H1 (cell line): ENCODE results near the gene PIGU. TPM values are rescaled to one million over a fixed set of nuclear protein-coding genes. Genes with fewer than 3 reads are reported as not detected.
"Not testable (repeated sequence)": the region's sequence is repeated elsewhere in the genome, so short reads cannot be mapped to it uniquely, and the experiment has no call there.

Source experiments
- CTCF ChIA-PET: fragments of 300-600 bp; sonication (Branson Sonifier 250); formaldehyde crosslinking; loops from one replicate; lab custom pipeline; 2021; ENCODE audit not compliant: partially characterized antibody; lab: Charles Lee
- POLR2A ChIA-PET: fragments of 300-600 bp; sonication (Branson Sonifier 250); formaldehyde crosslinking; loops from one replicate; lab custom pipeline; 2021; ENCODE audit warnings: inconsistent platforms; ENCODE audit not compliant: partially characterized antibody; lab: Charles Lee
- DNase-seq, 2 experiments: peaks; one replicate each; pipeline versions ENCODE4 v3.0.0 to v3.0.0-alpha.2; 2010 to 2022; ENCODE audit warnings: low spot score in 2 of 2, low read depth in 1 of 2, mixed read lengths in 1 of 2
- FAIRE-seq: peaks from 2 replicates; lab custom pipeline; 2011; peaks lifted over from hg19 to GRCh38; lab: Jason Lieb, UNC
- H2AFZ ChIP-seq: 2 replicates; pipeline ENCODE4 v1.8.1; 2012; ENCODE audit warnings: low read length, inconsistent platforms
- H2AK5ac ChIP-seq: 2 replicates; pipeline ENCODE4 v1.6.1; 2013; ENCODE audit warnings: low read depth, low read length
- H2BK120ac ChIP-seq: replicated peaks from 2 replicates; pipeline ENCODE3; 2013; ENCODE audit warnings: low read depth, low read length, inconsistent platforms
- H2BK12ac ChIP-seq: 2 replicates; pipeline ENCODE4 v1.6.1; 2013; ENCODE audit warnings: low read depth, low read length
- H2BK15ac ChIP-seq: 2 replicates; pipeline ENCODE4 v1.6.1; 2013; ENCODE audit warnings: low read length
- H2BK20ac ChIP-seq: 2 replicates; pipeline ENCODE4 v1.6.1; 2013; ENCODE audit warnings: low read length
- H2BK5ac ChIP-seq: 2 replicates; pipeline ENCODE4 v1.6.1; 2013; ENCODE audit warnings: low read depth, low read length
- H3K14ac ChIP-seq: 2 replicates; pipeline ENCODE4 v1.6.1; 2013; ENCODE audit warnings: inconsistent platforms; ENCODE audit not compliant: insufficient read length
- H3K18ac ChIP-seq: 2 replicates; pipeline ENCODE4 v1.6.1; 2013; ENCODE audit warnings: low read length; ENCODE audit errors: extremely low read depth
- H3K23ac ChIP-seq: 2 replicates; pipeline ENCODE4 v1.6.1; 2013; ENCODE audit warnings: inconsistent platforms; ENCODE audit not compliant: insufficient read length
- H3K23me2 ChIP-seq: 2 replicates; pipeline ENCODE4 v1.6.1; 2013; ENCODE audit warnings: low read depth, low read length
- H3K27ac ChIP-seq: 2 replicates; pipeline ENCODE4 v1.6.1; 2011; ENCODE audit warnings: low read depth, low read length, inconsistent platforms
- H3K27me3 ChIP-seq, 4 experiments: replicated peaks in 1 of 4; 1 replicate in 1 of 4; 2 replicates in 3 of 4; pipeline versions ENCODE4 v1.6.1 to v1.8.1; 2011 to 2013; ENCODE audit warnings: low read length in 3 of 4, mild to moderate bottlenecking in 3 of 4, inconsistent platforms in 2 of 4, mixed read lengths in 2 of 4, moderate library complexity in 1 of 4; ENCODE audit not compliant: control insufficient read depth in 3 of 4, insufficient read depth in 3 of 4; ENCODE audit errors: extremely low read depth in 1 of 4
- H3K36me3 ChIP-seq, 4 experiments: 2 replicates each; pipeline versions ENCODE4 v1.6.1 to v1.8.1; 2011 to 2013; ENCODE audit warnings: mild to moderate bottlenecking in 4 of 4, low read length in 3 of 4, moderate library complexity in 2 of 4, control low read depth in 1 of 4, inconsistent platforms in 1 of 4; ENCODE audit not compliant: insufficient read depth in 4 of 4, control insufficient read depth in 2 of 4
- H3K4ac ChIP-seq: replicated peaks from 2 replicates; pipeline ENCODE3; 2013; ENCODE audit warnings: low read length, low read depth, mixed read lengths, inconsistent platforms; ENCODE audit not compliant: insufficient read length
- H3K4me1 ChIP-seq, 4 experiments: replicated peaks in 1 of 4; 1 replicate in 1 of 4; 2 replicates in 3 of 4; pipeline versions ENCODE4 v1.6.1 to v1.8.1; 2011 to 2013; ENCODE audit warnings: low read length in 3 of 4, inconsistent platforms in 2 of 4, mixed read lengths in 1 of 4; ENCODE audit not compliant: insufficient read depth in 4 of 4, control insufficient read depth in 3 of 4
- H3K4me2 ChIP-seq, 2 experiments: 2 replicates each; pipeline versions ENCODE4 v1.6.1 to v1.8.1; 2011 to 2013; ENCODE audit warnings: low read depth in 2 of 2, low read length in 2 of 2, control low read depth in 1 of 2, inconsistent platforms in 1 of 2, mild to moderate bottlenecking in 1 of 2; ENCODE audit not compliant: insufficient read depth in 1 of 2
- H3K4me3 ChIP-seq, 4 experiments: fragments of 200-600, 300-600 bp in 1 of 4; sonication (generic), shearing (Covaris generic), sonication (Bioruptor Twin) in 1 of 4; 2 replicates each; pipeline versions ENCODE4 v1.5.1 to v1.8.1; 2011 to 2016; ENCODE audit warnings: low read length in 4 of 4, low read depth in 3 of 4, control low read depth in 2 of 4, inconsistent platforms in 2 of 4, mild to moderate bottlenecking in 2 of 4, mixed read lengths in 1 of 4, moderate library complexity in 1 of 4; ENCODE audit not compliant: insufficient read depth in 2 of 4; ENCODE audit errors: extremely low read depth in 1 of 4
- H3K56ac ChIP-seq: replicated peaks from 2 replicates; pipeline ENCODE3; 2013; ENCODE audit warnings: low read depth, mild to moderate bottlenecking, mixed read lengths, low read length, inconsistent platforms; ENCODE audit not compliant: insufficient read length
- H3K79me1 ChIP-seq: 2 replicates; pipeline ENCODE4 v1.6.1; 2013; ENCODE audit warnings: low read depth, low read length, control low read depth
- H3K79me2 ChIP-seq, 2 experiments: 2 replicates each; pipeline versions ENCODE4 v1.6.1 to v1.8.1; 2012 to 2013; ENCODE audit warnings: low read length in 2 of 2, mild to moderate bottlenecking in 2 of 2, inconsistent platforms in 1 of 2; ENCODE audit not compliant: insufficient read depth in 2 of 2, control insufficient read depth in 1 of 2
- H3K9ac ChIP-seq, 4 experiments: replicated peaks in 1 of 4; 1 replicate in 1 of 4; 2 replicates in 3 of 4; pipeline versions ENCODE4 v1.6.1 to v1.8.1; 2011 to 2013; ENCODE audit warnings: low read depth in 3 of 4, low read length in 3 of 4, control low read depth in 2 of 4, mild to moderate bottlenecking in 2 of 4, moderate library complexity in 2 of 4, inconsistent platforms in 1 of 4; ENCODE audit errors: extremely low read depth in 1 of 4
- H3K9me3 ChIP-seq, 2 experiments: 2 replicates each; pipeline versions ENCODE4 v1.6.1 to v1.8.1; 2012 to 2013; ENCODE audit warnings: mild to moderate bottlenecking in 2 of 2, moderate library complexity in 2 of 2, control low read depth in 1 of 2, inconsistent platforms in 1 of 2, low read depth in 1 of 2, low read length in 1 of 2, mixed read lengths in 1 of 2; ENCODE audit not compliant: insufficient read depth in 2 of 2
- H4K20me1 ChIP-seq, 2 experiments: replicated peaks in 1 of 2; 2 replicates each; pipeline versions ENCODE3 to v1.8.1; 2011 to 2013; ENCODE audit warnings: inconsistent platforms in 2 of 2, low read length in 2 of 2, mild to moderate bottlenecking in 1 of 2; ENCODE audit not compliant: insufficient read depth in 2 of 2, control insufficient read depth in 1 of 2
- H4K5ac ChIP-seq: 2 replicates; pipeline ENCODE4 v1.6.1; 2013; ENCODE audit warnings: low read length, low read depth, mixed read lengths, inconsistent platforms; ENCODE audit not compliant: insufficient read length
- H4K8ac ChIP-seq: 2 replicates; pipeline ENCODE4 v1.8.0; 2013; ENCODE audit warnings: mild to moderate bottlenecking, moderate library complexity, low read length, inconsistent platforms; ENCODE audit not compliant: insufficient read depth; ENCODE audit errors: extremely low read depth
- H4K91ac ChIP-seq: replicated peaks from 2 replicates; pipeline ENCODE3; 2013; ENCODE audit warnings: low read length, mixed read lengths, inconsistent platforms; ENCODE audit not compliant: insufficient read length
- WGBS, 2 experiments: shearing (Covaris generic) in 1 of 2; methylation state at CpG; one replicate each; pipeline versions ENCODE4 v1.1.6 to v1.1.7; 2013 to 2015; ENCODE audit warnings: low lambda C conversion rate in 2 of 2, mixed read lengths in 2 of 2, inconsistent platforms in 1 of 2, low coverage in 1 of 2, missing lambda C conversion rate in 1 of 2; ENCODE audit not compliant: insufficient replicate concordance in 2 of 2, insufficient coverage in 1 of 2, insufficient read length in 1 of 2; ENCODE audit errors: extremely low coverage in 1 of 2, missing lambda C conversion rate in 1 of 2; 5-methylcytosine and 5-hydroxymethylcytosine counted together
- polyA plus RNA-seq, 7 experiments: library from polyadenylated mRNA; depleted of rRNA in 3 of 7; stranded (reverse) in 5 of 7; unstranded in 2 of 7; fragments of >200 nt in 5 of 7; fragments of 200-250 nt in 2 of 7; gene quantifications; 1 replicate in 5 of 7; 2 replicates in 1 of 7; 4 replicates in 1 of 7; pipeline versions ENCODE4 v1.2.1 to v1.2.3, GENCODE V29; 2011 to 2013; ENCODE audit warnings: missing spikeins in 2 of 7, mixed read lengths in 2 of 7
- total RNA-seq: library from RNA; stranded (reverse); fragmentation: NEBNext Ultra II Directional; extraction: Animal tissue kit (Norgen Biotek cat#: 25700); gene quantifications from 2 replicates; pipeline ENCODE4 v1.2.1, GENCODE V29; 2021

The PIGU gene
- total and polyA plus RNA-seq, 2 of the 8 experiments (the other 6 are each of a cell fraction or from before 2014, with no cell fraction given), result 28.3 to 117 TPM

DNA sequence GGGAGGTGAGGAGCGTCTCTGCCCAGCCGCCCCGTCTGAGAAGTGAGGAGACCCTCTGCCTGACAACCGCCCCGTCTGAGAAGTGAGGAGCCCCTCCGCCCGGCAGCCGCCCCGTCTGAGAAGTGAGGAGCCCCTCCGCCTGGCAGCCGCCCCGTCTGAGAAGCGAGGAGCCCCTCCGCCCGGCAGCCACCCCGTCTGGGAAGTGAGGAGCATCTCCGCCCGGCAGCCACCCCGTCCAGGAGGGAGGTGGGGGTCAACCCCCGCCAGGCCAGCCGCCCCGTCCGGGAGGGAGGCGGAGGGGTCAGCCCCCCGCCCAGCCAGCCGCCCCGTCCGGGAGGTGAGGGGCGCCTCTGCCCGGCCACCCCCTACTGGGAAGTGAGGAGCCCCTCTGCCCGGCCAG, 18.2 kb downstream of the PIGU start:
- H2AK5ac ChIP-seq, H3K9ac ChIP-seq, H3K4me2 ChIP-seq, H2AFZ ChIP-seq, H3K14ac ChIP-seq, FAIRE-seq, DNase-seq, H4K20me1 ChIP-seq, H3K79me1 ChIP-seq, H2BK120ac ChIP-seq, H3K23me2 ChIP-seq, H2BK5ac ChIP-seq, H3K27ac ChIP-seq, H4K91ac ChIP-seq, H3K79me2 ChIP-seq, H3K23ac ChIP-seq, POLR2A ChIA-PET, H2BK15ac ChIP-seq, H2BK20ac ChIP-seq, H3K4me3 ChIP-seq, H3K4ac ChIP-seq, H3K27me3 ChIP-seq, H3K36me3 ChIP-seq, H3K18ac ChIP-seq, H3K56ac ChIP-seq, H2BK12ac ChIP-seq, CTCF ChIA-PET, H3K4me1 ChIP-seq, H4K5ac ChIP-seq, H3K9me3 ChIP-seq, H4K8ac ChIP-seq: not testable (repeated sequence)
- 100% methylated on average over 3 of the region's 31 CpGs; no CpG with 5 or more reads in 1 of the 2 experiments for WGBS, 2 experiments
